Renal pelvis (tissue), 4 donors: ENCODE data around the gene DHDDS. TPM values are rescaled to one million over a fixed set of nuclear protein-coding genes. Genes with fewer than 3 reads are reported as not detected.

Source experiments
- DNase-seq: peaks from one replicate; pipeline ENCODE4 v3.0.0-alpha.2; 2013
- polyA plus RNA-seq, 3 donors: library from polyadenylated mRNA; unstranded; fragments of 120-200 nt; gene quantifications; one replicate each; pipeline ENCODE4 v1.2.1, GENCODE V29; 2013; ENCODE audit not compliant: insufficient read length in 3 of 3

The DHDDS gene
- polyA plus RNA-seq, 3 donors = 34.5 to 45.6 (median 42.7) TPM

DNA sequence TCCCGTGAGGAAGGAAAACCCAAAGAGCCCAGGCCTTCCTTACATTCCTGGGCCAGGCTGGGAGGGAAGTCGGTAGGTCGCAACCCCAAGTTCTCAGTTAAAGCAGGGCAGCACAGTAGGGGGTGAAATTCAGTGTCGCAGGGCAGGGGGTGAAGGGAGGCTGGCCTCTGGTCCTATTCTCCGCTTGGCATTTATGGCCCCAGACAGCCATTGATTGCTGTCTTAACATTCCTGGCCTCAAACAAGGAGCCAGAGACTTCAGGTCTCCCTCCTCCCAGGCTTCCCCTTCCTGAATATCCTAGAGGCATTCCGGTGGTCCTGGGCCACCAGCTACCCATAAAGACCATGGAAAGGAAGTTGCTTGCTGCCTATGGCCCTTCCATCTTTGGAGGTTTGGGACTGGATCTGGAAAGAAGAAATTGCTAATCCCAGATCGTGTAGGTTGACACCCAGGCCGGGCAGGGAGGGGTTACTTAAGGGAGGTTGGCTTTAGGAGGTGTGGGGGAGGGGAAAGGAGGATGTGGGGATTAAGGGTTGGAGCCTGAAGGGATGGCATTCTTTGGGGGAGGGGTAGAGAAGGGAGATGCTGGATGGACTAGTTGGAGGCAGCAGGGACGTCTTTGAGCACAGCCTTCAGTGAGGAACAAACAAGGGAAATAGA, 19.8 kb upstream of the DHDDS start:
- no peak for DNase-seq

DNA sequence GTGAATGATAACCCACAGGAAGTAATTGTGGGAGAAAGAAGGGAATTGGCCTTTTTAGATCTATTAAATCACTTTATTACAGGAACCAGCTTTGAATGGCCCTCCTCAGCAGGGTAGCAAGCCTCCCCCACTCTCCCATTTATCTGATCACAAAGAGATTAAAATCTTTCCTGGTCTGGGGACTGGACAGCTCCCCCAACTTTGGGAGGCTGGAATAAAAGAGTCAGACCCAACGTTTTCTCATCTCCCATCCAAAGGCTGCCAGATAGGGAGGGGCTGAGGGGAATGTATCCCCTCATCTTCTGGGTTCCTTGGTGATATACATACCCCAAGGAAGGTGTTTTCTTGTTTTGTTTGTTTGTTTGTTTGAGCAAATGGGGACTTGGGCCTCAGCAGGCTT, 19.1 kb upstream of the DHDDS start:
- DNase-seq = no peak

DNA sequence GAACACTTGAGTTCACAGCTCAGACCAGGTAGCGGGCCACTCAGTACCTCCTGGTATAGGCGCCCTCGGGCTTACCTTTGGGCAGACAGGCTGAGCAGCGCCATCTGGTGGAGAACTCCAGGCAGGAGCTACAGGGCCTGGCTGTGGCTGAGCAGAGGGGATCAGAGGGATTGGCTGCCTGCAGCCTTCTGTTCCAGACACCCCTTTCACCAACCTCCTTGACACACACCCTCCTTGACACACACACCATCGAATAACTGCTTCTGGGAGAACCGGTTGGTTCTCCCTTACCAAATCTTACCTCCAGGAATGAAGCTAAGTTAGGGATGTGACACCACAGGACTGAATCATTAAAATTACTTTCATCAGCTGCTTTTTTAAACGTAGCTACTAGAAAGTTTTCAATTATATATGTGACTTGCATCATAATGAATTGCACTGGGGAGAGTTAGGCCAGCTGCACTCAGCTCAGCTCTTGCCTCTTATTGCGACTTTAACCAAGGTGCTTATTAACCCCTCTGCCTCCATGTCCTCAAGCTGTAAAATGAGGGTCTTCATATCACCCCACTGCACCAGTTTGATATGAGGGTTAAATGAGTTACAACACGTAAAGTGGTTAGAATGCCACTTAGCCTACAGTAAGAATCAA, 14.9 kb upstream of the DHDDS start:
- DNase-seq = peak; percentile 58

DNA sequence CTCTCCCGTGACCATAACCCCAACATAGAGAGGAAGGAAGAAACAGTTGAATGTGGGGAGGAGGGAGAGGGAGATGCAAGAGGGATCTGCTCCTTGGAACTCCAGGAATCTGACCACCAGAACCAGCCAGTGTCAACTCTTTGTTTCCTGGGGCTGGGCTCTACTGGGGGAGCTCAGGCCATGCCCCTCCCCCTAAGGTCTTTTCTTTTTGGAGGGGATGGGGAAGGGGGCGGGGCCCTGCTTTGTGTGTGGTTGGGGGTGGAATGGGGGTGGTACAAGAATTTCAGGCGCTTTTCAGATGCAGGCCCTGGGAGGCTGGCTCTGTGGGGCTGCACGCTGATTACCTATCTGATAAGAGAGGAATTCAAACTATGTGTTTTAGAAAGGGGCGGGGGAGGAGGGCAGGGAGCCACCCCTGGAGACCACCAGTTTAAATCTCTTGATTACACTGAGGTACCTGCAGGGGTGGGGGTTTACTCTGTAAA, 13.2 kb upstream of the DHDDS start:
- no peak for DNase-seq

DNA sequence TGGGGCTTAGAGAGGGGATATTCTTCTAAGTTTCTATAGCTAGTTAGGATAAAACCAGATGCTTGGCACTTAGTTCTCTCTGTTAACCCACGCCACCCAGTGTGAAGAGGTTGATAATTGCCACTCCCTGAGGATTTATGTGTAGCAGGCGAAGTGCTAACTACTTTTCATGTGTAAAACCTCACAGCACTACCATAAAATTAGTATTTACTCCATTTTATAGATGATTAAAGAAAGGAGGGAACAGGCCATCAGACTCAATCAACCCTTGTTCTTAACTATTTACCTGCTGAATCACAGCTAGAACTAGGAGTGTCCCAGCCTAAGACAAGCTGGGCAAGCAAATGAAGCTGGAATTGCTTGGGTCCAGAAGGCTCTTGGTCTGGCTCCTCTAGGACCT, 12.6 kb upstream of the DHDDS start:
- no peak for DNase-seq

DNA sequence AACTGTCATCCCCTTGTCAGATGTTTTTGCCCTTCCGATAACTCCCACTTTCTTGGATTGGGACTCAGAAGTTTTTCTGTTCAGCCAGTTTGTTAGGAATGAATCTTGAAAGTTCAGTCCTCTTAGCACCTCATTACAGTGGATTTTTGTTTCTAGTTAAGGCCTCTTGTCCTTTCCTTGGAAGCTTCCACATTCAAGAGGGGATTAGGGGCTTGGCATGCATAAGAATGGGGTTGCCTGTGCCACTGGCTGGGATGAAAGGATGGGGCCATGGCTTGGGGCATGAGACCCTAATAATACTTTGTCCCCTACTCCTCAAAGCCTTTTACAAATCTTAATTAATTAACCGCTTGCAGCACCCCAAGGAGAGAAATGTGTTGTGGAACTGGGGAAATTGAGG, 2.4 kb upstream of the DHDDS start:
- no peak for DNase-seq

DNA sequence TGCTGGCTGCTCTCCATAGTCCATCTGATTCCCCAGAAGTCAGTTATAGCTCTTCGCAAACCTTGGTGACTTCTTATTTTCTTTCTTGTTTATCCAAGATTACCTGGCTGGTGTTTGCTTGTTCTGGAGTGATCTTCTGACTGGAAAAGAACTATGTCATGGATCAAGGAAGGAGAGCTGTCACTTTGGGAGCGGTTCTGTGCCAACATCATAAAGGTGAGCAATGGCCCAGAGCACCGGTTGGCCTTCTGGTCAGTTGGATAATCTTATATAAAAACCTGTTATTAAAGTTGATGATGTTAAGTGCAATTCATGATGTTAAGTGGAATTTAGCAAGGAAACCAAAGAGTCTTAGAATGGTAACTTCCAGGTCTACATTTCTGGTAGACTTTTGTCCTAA, 672 bp downstream of the DHDDS start:
- no peak for DNase-seq

DNA sequence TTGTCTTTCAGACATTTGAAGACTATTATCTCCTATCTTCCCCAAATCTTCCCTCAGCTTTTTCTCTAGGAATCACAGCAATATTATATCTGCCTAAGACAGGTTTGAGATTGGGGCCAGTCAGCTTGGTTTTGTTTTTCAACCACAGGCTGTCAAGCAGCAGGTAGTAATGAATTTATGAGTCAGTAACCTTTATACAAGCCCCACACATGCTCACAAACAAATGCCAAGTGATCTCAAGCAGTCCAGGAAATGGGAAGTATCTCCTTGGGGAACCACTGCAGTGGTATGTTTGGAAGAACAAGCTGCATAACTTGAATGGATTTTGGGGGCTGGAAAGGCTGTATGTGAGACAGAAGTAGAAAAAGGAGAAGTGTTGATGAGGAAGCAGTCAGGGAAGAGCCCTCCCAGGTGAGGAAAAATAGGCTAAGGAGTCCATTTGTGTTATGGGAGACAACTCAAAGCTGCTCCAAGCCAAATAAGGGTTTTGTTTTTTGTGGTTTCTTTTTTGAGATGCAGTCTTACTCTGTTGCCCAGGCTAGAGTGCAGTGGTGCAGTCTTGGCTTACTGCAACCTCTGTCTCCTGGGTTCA, 2.1 kb downstream of the DHDDS start:
- DNase-seq = no peak

DNA sequence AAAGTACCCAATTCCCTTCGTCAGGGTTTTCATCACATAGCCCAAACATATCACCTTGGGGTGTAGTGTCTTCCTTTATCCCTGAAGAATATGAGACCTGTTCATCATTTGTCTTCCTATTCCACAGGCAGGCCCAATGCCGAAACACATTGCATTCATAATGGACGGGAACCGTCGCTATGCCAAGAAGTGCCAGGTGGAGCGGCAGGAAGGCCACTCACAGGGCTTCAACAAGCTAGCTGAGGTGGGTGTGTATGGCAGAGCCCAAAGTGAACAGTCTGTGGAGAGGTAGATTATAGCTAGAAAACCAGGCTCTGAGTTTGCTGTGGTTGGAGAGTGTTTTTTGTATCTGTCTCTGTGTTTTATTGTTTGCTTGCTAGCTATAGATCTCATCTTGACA, 5.9 kb downstream of the DHDDS start:
- DNase-seq = no peak

DNA sequence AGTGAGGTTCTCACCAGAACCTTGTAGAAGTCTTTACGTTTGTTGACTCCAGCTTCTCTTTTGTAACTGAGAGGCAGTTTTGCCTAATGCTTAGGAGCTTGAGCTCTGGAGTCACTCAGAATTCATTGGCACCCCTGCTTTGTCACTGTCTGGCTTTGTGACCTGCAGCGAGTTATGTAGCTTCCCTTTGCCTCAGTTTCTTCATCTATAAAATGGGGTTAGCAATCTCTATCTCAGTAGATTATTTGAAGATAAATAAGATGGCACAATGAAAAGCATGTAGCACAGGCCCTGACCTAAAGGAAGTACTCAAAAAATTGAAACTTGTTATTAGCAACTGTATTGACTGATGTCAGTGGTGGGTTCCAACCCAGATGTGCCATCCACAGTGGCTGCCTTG, 8.1 kb downstream of the DHDDS start:
- DNase-seq = no peak

DNA sequence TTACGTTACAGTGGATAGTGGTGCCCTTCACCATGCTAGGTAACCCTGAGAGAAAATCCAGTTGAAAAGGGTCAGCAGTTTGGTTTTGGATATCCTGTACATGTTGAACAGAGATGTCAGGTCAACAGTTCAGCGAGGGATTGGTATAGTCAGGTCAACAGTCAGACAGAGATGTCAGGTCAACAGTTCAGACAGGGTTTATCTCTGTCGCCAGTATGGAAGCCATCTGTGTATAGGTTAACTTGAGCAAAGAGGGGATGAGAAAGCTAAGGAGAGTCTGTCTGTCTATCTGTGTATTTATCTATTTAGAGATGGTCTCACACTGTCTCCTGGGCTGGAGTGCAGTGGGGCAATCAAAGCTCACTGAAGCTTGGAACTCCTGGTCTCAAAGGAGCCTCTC, 17.7 kb downstream of the DHDDS start:
- no peak for DNase-seq

DNA sequence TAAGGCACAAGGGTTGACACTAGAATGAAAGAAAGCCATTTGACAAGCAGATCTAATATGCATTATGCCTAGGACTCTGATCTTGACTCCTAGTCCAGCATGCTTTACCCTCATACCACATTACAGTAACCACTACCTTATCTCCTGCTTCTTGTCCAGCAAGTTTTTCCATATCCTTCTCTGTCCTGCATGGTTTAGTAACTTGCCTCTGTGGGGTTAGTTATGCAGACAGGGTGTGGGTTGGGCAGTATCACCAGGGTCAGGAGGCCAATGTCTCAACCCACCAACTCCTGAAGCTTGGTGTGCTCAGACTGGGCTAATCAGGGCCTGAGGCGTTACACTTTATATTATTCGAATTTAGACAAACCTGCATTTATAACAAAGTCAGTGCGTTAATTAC, 18.8 kb downstream of the DHDDS start:
- DNase-seq = no peak

DNA sequence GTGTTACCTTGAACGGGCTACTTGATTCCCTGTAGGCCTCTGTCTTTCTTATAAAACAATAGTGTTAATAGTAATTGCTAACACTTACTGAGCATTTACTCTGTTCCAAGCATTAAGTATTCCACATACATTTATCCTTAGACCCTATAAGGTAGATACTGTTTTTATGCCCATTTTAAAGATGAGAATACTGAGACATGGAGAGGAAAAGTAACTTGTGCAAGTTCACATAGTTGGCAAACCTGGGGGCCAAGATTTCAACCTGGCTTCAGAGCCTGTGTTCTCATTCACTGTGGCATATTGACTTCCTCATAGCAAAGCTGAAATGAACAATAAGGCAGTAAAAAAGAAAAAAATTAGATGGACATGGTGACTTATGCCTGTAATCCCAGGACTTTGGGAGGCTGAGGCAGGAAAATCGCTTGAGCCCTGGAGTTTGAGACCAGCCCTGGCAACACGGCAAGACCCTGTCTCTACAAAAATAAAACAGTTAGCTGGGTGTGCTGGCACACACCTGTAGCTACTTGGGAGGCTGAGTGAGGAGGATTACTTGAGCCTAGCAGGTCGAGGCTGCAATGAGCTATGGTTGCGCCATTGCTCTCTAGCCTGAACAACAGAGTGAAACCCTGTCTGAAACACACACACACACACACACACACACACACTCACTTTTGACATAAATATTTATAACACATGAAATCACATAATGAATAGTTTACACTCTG, 20.5 kb downstream of the DHDDS start:
- DNase-seq = no peak

DNA sequence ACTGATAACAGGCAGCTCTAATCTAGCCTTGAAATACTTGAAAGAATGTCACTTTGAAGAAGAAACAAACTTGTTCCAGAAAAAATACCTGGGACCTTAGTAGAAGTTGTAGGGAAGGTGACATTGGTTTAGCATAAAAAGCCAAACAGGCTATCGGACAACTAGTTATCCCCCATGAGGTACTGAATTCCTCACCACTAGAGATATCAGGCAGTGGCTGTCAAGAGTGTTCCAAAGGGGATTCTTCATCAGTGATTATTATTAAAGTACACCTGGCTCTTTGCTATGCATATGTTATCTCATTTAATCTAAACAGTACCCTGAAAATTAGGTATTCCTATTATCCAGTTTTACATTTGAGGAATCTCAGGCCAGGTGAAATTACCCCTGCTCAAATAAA, 27.0 kb downstream of the DHDDS start:
- no peak for DNase-seq

DNA sequence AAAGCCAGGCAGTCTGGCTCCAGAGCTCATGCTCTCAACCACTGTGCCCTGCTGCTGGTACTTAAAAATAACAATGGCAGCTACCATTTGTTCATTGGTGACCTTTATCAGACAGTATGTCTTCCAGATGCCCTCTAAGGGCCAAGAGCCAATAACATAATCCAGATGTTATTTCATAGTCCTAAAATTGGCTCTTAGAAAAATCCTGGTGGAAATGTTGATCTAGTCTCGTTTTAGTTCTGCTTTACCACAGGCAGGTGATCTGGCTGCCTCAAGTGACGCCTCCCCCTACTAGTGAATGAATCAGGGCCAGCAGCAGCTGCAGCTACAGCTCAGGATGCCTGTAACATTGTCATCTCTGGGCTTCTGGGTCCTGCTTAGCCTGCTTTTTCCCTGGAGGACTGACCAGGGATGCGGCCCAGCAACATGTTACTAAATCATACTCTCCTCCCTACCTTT, 27.5 kb downstream of the DHDDS start:
- DNase-seq = no peak

DNA sequence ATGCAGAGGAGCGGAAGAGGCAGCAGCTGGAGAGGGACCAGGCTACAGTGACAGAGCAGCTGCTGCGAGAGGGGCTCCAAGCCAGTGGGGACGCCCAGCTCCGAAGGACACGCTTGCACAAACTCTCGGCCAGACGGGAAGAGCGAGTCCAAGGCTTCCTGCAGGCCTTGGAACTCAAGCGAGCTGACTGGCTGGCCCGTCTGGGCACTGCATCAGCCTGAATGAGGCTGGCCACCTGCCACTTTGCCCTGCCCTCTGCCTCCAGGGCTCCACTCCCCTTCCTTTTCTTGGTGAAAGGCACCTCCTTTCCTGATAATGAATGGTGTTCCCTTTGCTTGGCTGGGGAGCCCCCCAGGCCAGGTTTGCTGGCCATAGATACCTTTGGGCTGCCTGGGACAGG, 36.8 kb downstream of the DHDDS start:
- no peak for DNase-seq

DNA sequence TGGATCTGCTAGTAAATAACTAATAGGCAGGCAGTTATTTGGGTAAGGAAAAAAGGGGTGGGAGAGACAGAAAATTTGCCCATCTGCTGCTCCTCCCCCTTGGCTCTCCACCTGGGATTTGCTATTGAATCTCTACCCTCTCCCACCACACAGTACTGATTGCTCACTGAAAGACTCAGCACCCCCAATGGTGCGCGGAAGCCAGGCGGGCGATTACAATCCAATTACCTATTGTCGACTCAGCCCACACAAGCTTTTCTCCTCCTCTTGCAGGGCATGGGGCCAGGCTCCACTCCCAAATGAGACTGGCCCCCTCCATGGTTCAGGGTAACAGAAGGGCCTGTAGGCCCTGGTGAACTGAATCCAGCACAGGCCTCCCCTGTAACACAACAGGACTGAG, 37.4 kb downstream of the DHDDS start:
- DNase-seq = no peak

DNA sequence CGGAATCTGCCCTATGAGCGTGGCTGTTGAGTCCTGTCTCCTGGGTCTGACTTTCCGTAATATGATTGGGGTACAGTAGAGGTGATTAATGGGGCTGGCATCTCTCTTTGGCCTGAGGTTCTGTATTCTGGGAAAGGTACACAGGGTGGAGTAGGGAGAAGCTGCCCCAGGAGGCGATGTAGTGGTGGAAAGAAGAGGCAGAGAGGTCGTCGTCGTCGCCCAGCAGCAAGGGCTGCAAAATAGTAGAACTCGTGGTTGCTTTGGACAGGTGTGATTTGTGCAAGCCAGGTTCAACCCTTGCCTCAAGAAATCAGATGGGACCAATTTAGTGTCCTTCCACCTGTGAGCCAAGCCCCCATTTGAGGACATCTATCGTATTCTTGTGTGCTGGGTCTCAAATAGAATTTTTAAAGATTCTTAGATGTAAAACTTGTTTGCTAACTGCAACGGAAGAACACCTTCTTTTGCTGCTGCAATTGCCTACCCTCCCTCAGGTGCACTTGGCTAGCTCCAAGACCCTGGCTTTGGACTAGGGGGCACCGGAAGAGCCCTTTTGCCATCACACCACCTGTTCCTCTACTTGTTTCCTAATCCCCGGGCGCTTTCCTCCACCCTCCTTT, 38.9 kb downstream of the DHDDS start:
- DNase-seq = no peak

DNA sequence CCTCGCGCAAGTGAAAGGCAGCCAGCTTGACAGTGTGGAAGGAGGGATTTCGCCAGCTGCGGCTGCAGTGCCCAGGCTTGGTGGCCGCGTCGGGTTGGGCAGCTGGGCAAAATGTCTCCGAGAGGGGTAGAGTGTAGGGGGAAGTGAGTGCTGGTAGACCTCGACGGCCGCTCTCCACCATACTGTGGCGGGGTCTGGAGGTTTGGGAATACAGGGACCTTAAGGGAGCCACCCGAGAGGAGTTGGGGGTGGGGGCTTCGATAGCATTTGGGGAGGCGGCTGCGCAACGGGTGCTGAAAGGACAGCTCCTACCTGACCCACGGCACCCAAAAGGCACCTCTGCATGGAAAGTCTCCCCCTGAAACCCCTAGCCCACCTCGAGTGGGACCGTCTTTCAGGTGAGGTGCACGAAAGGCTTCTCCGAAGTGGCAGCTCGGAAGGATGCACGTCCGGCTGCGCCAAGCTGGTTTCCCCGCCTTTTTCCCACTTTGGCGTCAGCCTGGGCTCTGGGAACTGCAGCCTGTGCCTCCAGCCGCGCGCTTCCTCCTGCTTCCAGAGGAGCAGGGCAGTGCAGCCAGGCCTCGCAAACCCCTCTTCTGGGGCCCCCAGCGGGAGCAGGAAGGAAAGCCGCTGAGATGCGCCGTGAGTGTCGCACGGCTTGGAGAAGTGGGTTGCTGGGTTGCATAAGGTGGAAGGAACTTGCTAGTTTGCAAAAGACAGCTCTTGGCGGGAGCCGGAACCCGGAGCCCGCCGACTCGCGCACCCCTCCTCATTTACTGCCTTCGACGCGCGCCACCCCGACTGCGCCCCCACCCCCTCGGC, 39.6 kb downstream of the DHDDS start:
- peak; percentile 74 for DNase-seq

DNA sequence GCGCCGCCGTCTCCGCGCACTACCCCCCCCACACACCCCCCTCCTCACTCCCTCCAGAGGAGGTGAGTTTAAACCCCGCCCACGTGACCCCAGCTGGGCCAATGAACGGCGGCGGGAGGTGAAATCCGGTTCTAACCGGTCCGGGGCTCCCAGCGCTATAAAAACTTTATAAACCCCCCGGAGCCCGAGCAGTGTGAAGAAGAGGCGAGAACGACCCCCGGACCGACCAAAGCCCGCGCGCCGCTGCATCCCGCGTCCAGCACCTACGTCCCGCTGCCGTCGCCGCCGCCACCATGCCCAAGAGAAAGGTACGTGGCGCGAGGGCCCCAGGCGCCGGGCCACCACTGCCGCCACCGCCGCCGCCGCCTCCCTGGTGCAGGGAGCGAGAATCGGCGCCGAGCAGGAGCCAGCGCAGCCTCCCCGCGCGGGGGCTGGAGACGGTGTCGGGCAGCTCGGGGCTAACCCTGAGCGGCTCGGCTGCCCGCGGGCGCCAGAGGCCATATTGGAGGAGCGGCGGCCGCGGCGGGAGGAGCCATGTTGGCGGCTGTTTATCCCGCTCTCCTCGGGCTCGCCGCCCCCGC, 40.3 kb downstream of the DHDDS start, which contains the start of gene HMGN2:
Gene HMGN2 (plus strand): TSS at position 121 of the 581 bp plus-strand sequence. CDS start 173 bp downstream, at position 294.
- peak; percentile 93 for DNase-seq
